ENCODE measurements around the gene TRO. TPM values are rescaled to one million over a fixed set of nuclear protein-coding genes. Genes with fewer than 3 reads are reported as not detected.

Gene TRO, protein sequence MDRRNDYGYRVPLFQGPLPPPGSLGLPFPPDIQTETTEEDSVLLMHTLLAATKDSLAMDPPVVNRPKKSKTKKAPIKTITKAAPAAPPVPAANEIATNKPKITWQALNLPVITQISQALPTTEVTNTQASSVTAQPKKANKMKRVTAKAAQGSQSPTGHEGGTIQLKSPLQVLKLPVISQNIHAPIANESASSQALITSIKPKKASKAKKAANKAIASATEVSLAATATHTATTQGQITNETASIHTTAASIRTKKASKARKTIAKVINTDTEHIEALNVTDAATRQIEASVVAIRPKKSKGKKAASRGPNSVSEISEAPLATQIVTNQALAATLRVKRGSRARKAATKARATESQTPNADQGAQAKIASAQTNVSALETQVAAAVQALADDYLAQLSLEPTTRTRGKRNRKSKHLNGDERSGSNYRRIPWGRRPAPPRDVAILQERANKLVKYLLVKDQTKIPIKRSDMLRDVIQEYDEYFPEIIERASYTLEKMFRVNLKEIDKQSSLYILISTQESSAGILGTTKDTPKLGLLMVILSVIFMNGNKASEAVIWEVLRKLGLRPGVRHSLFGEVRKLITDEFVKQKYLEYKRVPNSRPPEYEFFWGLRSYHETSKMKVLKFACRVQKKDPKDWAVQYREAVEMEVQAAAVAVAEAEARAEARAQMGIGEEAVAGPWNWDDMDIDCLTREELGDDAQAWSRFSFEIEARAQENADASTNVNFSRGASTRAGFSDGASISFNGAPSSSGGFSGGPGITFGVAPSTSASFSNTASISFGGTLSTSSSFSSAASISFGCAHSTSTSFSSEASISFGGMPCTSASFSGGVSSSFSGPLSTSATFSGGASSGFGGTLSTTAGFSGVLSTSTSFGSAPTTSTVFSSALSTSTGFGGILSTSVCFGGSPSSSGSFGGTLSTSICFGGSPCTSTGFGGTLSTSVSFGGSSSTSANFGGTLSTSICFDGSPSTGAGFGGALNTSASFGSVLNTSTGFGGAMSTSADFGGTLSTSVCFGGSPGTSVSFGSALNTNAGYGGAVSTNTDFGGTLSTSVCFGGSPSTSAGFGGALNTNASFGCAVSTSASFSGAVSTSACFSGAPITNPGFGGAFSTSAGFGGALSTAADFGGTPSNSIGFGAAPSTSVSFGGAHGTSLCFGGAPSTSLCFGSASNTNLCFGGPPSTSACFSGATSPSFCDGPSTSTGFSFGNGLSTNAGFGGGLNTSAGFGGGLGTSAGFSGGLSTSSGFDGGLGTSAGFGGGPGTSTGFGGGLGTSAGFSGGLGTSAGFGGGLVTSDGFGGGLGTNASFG (N-terminal part only)
- total RNA-seq (111 and 130 TPM in 2 replicates), polyA plus RNA-seq (125 and 140 TPM in 2 replicates)

DNA sequence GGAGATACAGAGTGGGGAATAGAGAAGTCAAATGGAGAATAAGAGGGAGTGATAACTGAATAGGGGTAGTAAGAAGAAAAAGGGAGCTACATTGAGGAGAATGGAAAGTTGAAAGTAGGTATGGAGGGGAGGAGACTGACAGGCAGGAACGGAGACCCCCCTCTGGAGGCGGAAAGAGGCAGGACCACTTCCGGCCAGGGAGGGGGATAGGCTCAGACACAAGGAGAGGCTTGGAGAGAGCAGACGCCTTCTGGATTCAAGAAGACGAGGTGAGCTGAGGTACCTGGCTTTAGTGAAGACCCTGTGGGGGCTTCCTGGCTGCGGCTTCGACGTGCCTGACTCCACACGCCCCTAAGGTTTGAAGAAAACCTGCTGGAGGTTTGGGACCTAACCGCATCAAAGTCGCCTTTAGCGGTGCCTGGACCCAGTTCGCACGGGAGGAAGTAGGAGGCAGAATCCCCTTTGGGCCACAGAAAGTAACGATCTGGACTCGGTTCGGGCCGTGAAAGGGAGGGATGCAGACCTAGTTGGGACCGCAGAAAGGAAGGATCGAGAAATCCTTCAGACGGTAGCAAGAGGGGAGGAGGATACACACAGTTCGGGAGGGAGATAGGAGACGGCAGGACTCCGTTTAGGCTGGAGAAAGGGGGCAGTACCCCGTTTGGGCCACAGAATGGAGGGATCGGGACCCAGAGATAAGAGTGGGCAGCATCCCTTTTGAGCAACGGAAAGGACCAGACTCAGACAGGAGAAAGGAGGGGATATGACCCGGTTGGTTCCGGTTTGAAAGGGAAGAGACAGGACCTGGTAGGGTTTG, at the start of gene TRO:
TRO (plus strand) TSS at position 215 of the 817 bp plus-strand sequence. CDS start 1,423 bp downstream, outside the sequence.
- TF ChIP-seq, protein P1, sequence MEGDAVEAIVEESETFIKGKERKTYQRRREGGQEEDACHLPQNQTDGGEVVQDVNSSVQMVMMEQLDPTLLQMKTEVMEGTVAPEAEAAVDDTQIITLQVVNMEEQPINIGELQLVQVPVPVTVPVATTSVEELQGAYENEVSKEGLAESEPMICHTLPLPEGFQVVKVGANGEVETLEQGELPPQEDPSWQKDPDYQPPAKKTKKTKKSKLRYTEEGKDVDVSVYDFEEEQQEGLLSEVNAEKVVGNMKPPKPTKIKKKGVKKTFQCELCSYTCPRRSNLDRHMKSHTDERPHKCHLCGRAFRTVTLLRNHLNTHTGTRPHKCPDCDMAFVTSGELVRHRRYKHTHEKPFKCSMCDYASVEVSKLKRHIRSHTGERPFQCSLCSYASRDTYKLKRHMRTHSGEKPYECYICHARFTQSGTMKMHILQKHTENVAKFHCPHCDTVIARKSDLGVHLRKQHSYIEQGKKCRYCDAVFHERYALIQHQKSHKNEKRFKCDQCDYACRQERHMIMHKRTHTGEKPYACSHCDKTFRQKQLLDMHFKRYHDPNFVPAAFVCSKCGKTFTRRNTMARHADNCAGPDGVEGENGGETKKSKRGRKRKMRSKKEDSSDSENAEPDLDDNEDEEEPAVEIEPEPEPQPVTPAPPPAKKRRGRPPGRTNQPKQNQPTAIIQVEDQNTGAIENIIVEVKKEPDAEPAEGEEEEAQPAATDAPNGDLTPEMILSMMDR (IDR thresholded peaks at IDR 0.05; ENCODE audit: low read depth, low read length), result peak; percentile 23
- DNase-seq (ENCODE audit: low read depth in 1 of 2, low spot score in 1 of 2), result peak; percentile 16 to 53
- no peaks in the 10 kb centered on the region for H3K9me3 ChIP-seq (ENCODE audit: low read depth)
- H3K27ac ChIP-seq, result peak within 1 kb of the TSS; percentile 52
- H3K4me3 ChIP-seq, result peak within 1 kb of the TSS; percentile 78
- no peaks in the 10 kb centered on the region for H3K27me3 ChIP-seq
- H3K4me1 ChIP-seq (ENCODE audit: low read depth), result no peaks in the 10 kb centered on the region
- peaks cover 3% of the 10 kb centered on the region for H3K36me3 ChIP-seq

DNA sequence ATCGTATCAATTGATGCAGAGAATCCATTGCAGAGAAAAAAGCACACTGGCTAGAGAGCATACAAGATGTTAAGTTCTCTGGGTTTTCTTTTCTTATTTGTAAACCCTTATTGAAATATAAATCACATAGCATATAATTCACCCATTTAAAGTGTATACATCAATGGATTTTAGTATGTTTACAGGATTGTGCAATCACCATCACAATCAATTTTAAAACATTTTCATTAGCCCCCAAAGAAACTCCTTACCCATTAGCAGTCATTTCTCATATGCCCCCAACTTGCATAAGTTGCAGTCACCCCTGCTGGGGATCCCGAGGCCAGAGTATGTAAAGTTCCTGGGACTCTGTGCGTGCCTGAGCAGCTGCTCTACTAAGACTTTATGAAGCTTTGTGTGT, 34.9 kb upstream of the TRO start:
- Histone ChIP-seq H3K27ac (no peak overlapping the region), H3K27me3 (no peaks in the 10 kb centered on the region), H3K4me3 (no peak overlapping the region), H3K36me3 (no peaks in the 10 kb centered on the region), H3K4me1 (ENCODE audit: low read depth) (no peaks in the 10 kb centered on the region), H3K9me3 (ENCODE audit: low read depth) (no peaks in the 10 kb centered on the region)
- no peak for DNase-seq (ENCODE audit: low read depth in 1 of 2, low spot score in 1 of 2)
- TF ChIP-seq, protein P1 (IDR thresholded peaks at IDR 0.05; ENCODE audit: low read depth, low read length), result no peak

DNA sequence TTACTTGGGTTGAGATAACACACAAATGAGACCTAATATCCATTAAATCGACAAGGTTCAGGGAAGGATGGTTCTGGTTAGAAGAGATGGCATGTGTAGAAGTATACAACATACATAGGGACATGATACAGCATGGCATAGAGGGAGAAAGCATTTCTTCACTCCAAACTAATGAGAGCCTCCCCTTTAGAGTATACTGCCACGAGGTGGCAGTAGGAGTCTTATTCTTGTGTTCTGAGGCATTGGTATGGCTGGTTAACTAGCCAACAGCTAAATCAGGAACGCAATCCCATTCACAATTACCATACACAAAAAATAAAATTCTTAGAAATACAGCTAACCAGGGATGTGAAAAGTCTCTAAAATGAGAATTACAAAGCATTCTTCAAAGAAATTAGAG, 29.1 kb upstream of the TRO start:
- TF ChIP-seq, protein P1 (IDR thresholded peaks at IDR 0.05; ENCODE audit: low read depth, low read length), result peak; percentile 52
- Histone ChIP-seq H3K27me3 (no peaks in the 10 kb centered on the region), H3K9me3 (ENCODE audit: low read depth) (no peaks in the 10 kb centered on the region), H3K36me3 (no peaks in the 10 kb centered on the region), H3K4me1 (ENCODE audit: low read depth) (no peaks in the 10 kb centered on the region), H3K4me3 (no peak overlapping the region), H3K27ac (no peak overlapping the region)
- peak; percentile 30 to 64 for DNase-seq (ENCODE audit: low read depth in 1 of 2, low spot score in 1 of 2)

DNA sequence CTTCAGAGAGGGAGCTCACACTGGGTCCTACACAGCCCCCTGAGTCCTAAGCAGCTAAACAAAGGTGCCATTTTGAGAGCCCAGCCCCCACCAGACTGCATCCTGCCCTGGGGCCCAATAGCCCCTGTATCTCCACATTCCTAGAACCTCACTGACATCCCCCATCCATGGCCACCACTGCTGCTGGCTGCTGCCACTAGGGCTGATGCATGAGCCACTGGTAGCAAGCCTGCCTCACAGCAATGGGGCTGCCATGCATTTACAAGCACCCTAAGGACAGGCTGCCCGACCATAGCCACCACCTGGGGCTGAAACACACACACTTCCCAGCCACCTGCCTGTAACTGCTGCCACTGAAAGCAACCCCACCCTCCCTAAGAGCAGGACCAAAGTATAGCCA, 26.5 kb upstream of the TRO start:
- no peak for DNase-seq (ENCODE audit: low read depth in 1 of 2, low spot score in 1 of 2)
- Histone ChIP-seq H3K36me3 (no peaks in the 10 kb centered on the region), H3K4me3 (no peak overlapping the region), H3K4me1 (ENCODE audit: low read depth) (no peaks in the 10 kb centered on the region), H3K27ac (no peak overlapping the region), H3K9me3 (ENCODE audit: low read depth) (no peaks in the 10 kb centered on the region), H3K27me3 (no peaks in the 10 kb centered on the region)
- TF ChIP-seq, protein P1 (IDR thresholded peaks at IDR 0.05; ENCODE audit: low read depth, low read length), result no peak

Data from cardiac muscle cell (in vitro differentiated cells and primary cell).